HepG2 (cell line): Measurements from ENCODE around the gene PMS1. TPM values are rescaled to one million over a fixed set of nuclear protein-coding genes. Genes with fewer than 3 reads are reported as not detected.

Experiments
- polyA plus RNA-seq, 8 experiments: library from polyadenylated mRNA; depleted of rRNA in 3 of 8; stranded (reverse) in 7 of 8; unstranded in 1 of 8; fragments of >200 nt; fragmentation: Illumina TruSeq in 4 of 8; extraction: Trizol in 4 of 8; gene quantifications; 2 replicates each; pipeline versions ENCODE4 v1.2.1 to v1.2.3, GENCODE V29; 2011 to 2016; ENCODE audit warnings: low read depth in 4 of 8, missing spikeins in 1 of 8, mixed read lengths in 1 of 8; ENCODE audit not compliant: insufficient read depth in 1 of 8
- total RNA-seq, 5 experiments: library from RNA; depleted of rRNA; stranded (reverse); fragments of >200 nt; fragmentation: Illumina TruSeq; extraction: Trizol; gene quantifications; 2 replicates each; pipeline ENCODE4 v1.2.3, GENCODE V29; 2016; ENCODE audit warnings: low read depth in 1 of 5

PMS1 gene
- total and polyA plus RNA-seq, 2 of the 13 experiments (the other 11 are each of a cell fraction or from before 2014, with no cell fraction given): 14.6 to 39.9 TPM

Other genes with a start within 250 kb of the PMS1 start
- 10.6 and 19.2 TPM in 2 replicates for gene SLC40A1, start 203.7 kb upstream of the PMS1 start, total RNA-seq (2016; rRNA removed; fragmentation: Illumina TruSeq; extraction: Trizol)
- gene SLC40A1, start 203.7 kb upstream of the PMS1 start, polyA plus RNA-seq (2011; rRNA removed): 21.4 and 24.9 TPM in 2 replicates
- gene ASNSD1, start 123.0 kb upstream of the PMS1 start, total RNA-seq (2016; rRNA removed; fragmentation: Illumina TruSeq; extraction: Trizol): 96.6 and 166 TPM in 2 replicates
- 26.9 and 35.1 TPM in 2 replicates for gene ASNSD1, start 123.0 kb upstream of the PMS1 start, polyA plus RNA-seq (2011; rRNA removed)
- 3.0 and 3.6 TPM in 2 replicates for gene ANKAR, start 109.8 kb upstream of the PMS1 start, total RNA-seq (2016; rRNA removed; fragmentation: Illumina TruSeq; extraction: Trizol)
- gene ANKAR, start 109.8 kb upstream of the PMS1 start, polyA plus RNA-seq (2011; rRNA removed): 3.8 and 5.0 TPM in 2 replicates
- gene OSGEPL1, start 21.7 kb upstream of the PMS1 start, total RNA-seq (2016; rRNA removed; fragmentation: Illumina TruSeq; extraction: Trizol): 10.2 and 11.1 TPM in 2 replicates
- gene OSGEPL1, start 21.7 kb upstream of the PMS1 start, polyA plus RNA-seq (2011; rRNA removed): 9.2 and 10.8 TPM in 2 replicates
- 29.5 and 67.5 TPM in 2 replicates for gene ORMDL1, start 111 bp upstream of the PMS1 start, total RNA-seq (2016; rRNA removed; fragmentation: Illumina TruSeq; extraction: Trizol)
- 160 and 166 TPM in 2 replicates for gene ORMDL1, start 111 bp upstream of the PMS1 start, polyA plus RNA-seq (2011; rRNA removed)